H1 (cell line): Measurements from ENCODE around the gene CAMSAP3. TPM values are rescaled to one million over a fixed set of nuclear protein-coding genes. Genes with fewer than 3 reads are reported as not detected.

Source experiments
- CTCF ChIA-PET: fragments of 300-600 bp; sonication (Branson Sonifier 250); formaldehyde crosslinking; loops from one replicate; lab custom pipeline; 2021; ENCODE audit not compliant: partially characterized antibody; lab: Charles Lee
- POLR2A ChIA-PET: fragments of 300-600 bp; sonication (Branson Sonifier 250); formaldehyde crosslinking; loops from one replicate; lab custom pipeline; 2021; ENCODE audit warnings: inconsistent platforms; ENCODE audit not compliant: partially characterized antibody; lab: Charles Lee
- DNase-seq, 2 experiments: peaks; one replicate each; pipeline versions ENCODE4 v3.0.0 to v3.0.0-alpha.2; 2010 to 2022; ENCODE audit warnings: low spot score in 2 of 2, low read depth in 1 of 2, mixed read lengths in 1 of 2
- FAIRE-seq: peaks from 2 replicates; lab custom pipeline; 2011; peaks lifted over from hg19 to GRCh38; lab: Jason Lieb, UNC
- H2AFZ ChIP-seq: 2 replicates; pipeline ENCODE4 v1.8.1; 2012; ENCODE audit warnings: low read length, inconsistent platforms
- H2AK5ac ChIP-seq: 2 replicates; pipeline ENCODE4 v1.6.1; 2013; ENCODE audit warnings: low read depth, low read length
- H2BK120ac ChIP-seq: replicated peaks from 2 replicates; pipeline ENCODE3; 2013; ENCODE audit warnings: low read depth, low read length, inconsistent platforms
- H2BK12ac ChIP-seq: 2 replicates; pipeline ENCODE4 v1.6.1; 2013; ENCODE audit warnings: low read depth, low read length
- H2BK15ac ChIP-seq: 2 replicates; pipeline ENCODE4 v1.6.1; 2013; ENCODE audit warnings: low read length
- H2BK20ac ChIP-seq: 2 replicates; pipeline ENCODE4 v1.6.1; 2013; ENCODE audit warnings: low read length
- H2BK5ac ChIP-seq: 2 replicates; pipeline ENCODE4 v1.6.1; 2013; ENCODE audit warnings: low read depth, low read length
- H3K14ac ChIP-seq: 2 replicates; pipeline ENCODE4 v1.6.1; 2013; ENCODE audit warnings: inconsistent platforms; ENCODE audit not compliant: insufficient read length
- H3K18ac ChIP-seq: 2 replicates; pipeline ENCODE4 v1.6.1; 2013; ENCODE audit warnings: low read length; ENCODE audit errors: extremely low read depth
- H3K23ac ChIP-seq: 2 replicates; pipeline ENCODE4 v1.6.1; 2013; ENCODE audit warnings: inconsistent platforms; ENCODE audit not compliant: insufficient read length
- H3K23me2 ChIP-seq: 2 replicates; pipeline ENCODE4 v1.6.1; 2013; ENCODE audit warnings: low read depth, low read length
- H3K27ac ChIP-seq: 2 replicates; pipeline ENCODE4 v1.6.1; 2011; ENCODE audit warnings: low read depth, low read length, inconsistent platforms
- H3K27me3 ChIP-seq, 4 experiments: replicated peaks in 1 of 4; 1 replicate in 1 of 4; 2 replicates in 3 of 4; pipeline versions ENCODE4 v1.6.1 to v1.8.1; 2011 to 2013; ENCODE audit warnings: low read length in 3 of 4, mild to moderate bottlenecking in 3 of 4, inconsistent platforms in 2 of 4, mixed read lengths in 2 of 4, moderate library complexity in 1 of 4; ENCODE audit not compliant: control insufficient read depth in 3 of 4, insufficient read depth in 3 of 4; ENCODE audit errors: extremely low read depth in 1 of 4
- H3K36me3 ChIP-seq, 4 experiments: 2 replicates each; pipeline versions ENCODE4 v1.6.1 to v1.8.1; 2011 to 2013; ENCODE audit warnings: mild to moderate bottlenecking in 4 of 4, low read length in 3 of 4, moderate library complexity in 2 of 4, control low read depth in 1 of 4, inconsistent platforms in 1 of 4; ENCODE audit not compliant: insufficient read depth in 4 of 4, control insufficient read depth in 2 of 4
- H3K4ac ChIP-seq: replicated peaks from 2 replicates; pipeline ENCODE3; 2013; ENCODE audit warnings: low read length, low read depth, mixed read lengths, inconsistent platforms; ENCODE audit not compliant: insufficient read length
- H3K4me1 ChIP-seq, 4 experiments: replicated peaks in 1 of 4; 1 replicate in 1 of 4; 2 replicates in 3 of 4; pipeline versions ENCODE4 v1.6.1 to v1.8.1; 2011 to 2013; ENCODE audit warnings: low read length in 3 of 4, inconsistent platforms in 2 of 4, mixed read lengths in 1 of 4; ENCODE audit not compliant: insufficient read depth in 4 of 4, control insufficient read depth in 3 of 4
- H3K4me2 ChIP-seq, 2 experiments: 2 replicates each; pipeline versions ENCODE4 v1.6.1 to v1.8.1; 2011 to 2013; ENCODE audit warnings: low read depth in 2 of 2, low read length in 2 of 2, control low read depth in 1 of 2, inconsistent platforms in 1 of 2, mild to moderate bottlenecking in 1 of 2; ENCODE audit not compliant: insufficient read depth in 1 of 2
- H3K4me3 ChIP-seq, 4 experiments: fragments of 200-600, 300-600 bp in 1 of 4; sonication (generic), shearing (Covaris generic), sonication (Bioruptor Twin) in 1 of 4; 2 replicates each; pipeline versions ENCODE4 v1.5.1 to v1.8.1; 2011 to 2016; ENCODE audit warnings: low read length in 4 of 4, low read depth in 3 of 4, control low read depth in 2 of 4, inconsistent platforms in 2 of 4, mild to moderate bottlenecking in 2 of 4, mixed read lengths in 1 of 4, moderate library complexity in 1 of 4; ENCODE audit not compliant: insufficient read depth in 2 of 4; ENCODE audit errors: extremely low read depth in 1 of 4
- H3K56ac ChIP-seq: replicated peaks from 2 replicates; pipeline ENCODE3; 2013; ENCODE audit warnings: low read depth, mild to moderate bottlenecking, mixed read lengths, low read length, inconsistent platforms; ENCODE audit not compliant: insufficient read length
- H3K79me1 ChIP-seq: 2 replicates; pipeline ENCODE4 v1.6.1; 2013; ENCODE audit warnings: low read depth, low read length, control low read depth
- H3K79me2 ChIP-seq, 2 experiments: 2 replicates each; pipeline versions ENCODE4 v1.6.1 to v1.8.1; 2012 to 2013; ENCODE audit warnings: low read length in 2 of 2, mild to moderate bottlenecking in 2 of 2, inconsistent platforms in 1 of 2; ENCODE audit not compliant: insufficient read depth in 2 of 2, control insufficient read depth in 1 of 2
- H3K9ac ChIP-seq, 4 experiments: replicated peaks in 1 of 4; 1 replicate in 1 of 4; 2 replicates in 3 of 4; pipeline versions ENCODE4 v1.6.1 to v1.8.1; 2011 to 2013; ENCODE audit warnings: low read depth in 3 of 4, low read length in 3 of 4, control low read depth in 2 of 4, mild to moderate bottlenecking in 2 of 4, moderate library complexity in 2 of 4, inconsistent platforms in 1 of 4; ENCODE audit errors: extremely low read depth in 1 of 4
- H3K9me3 ChIP-seq, 2 experiments: 2 replicates each; pipeline versions ENCODE4 v1.6.1 to v1.8.1; 2012 to 2013; ENCODE audit warnings: mild to moderate bottlenecking in 2 of 2, moderate library complexity in 2 of 2, control low read depth in 1 of 2, inconsistent platforms in 1 of 2, low read depth in 1 of 2, low read length in 1 of 2, mixed read lengths in 1 of 2; ENCODE audit not compliant: insufficient read depth in 2 of 2
- H4K20me1 ChIP-seq, 2 experiments: replicated peaks in 1 of 2; 2 replicates each; pipeline versions ENCODE3 to v1.8.1; 2011 to 2013; ENCODE audit warnings: inconsistent platforms in 2 of 2, low read length in 2 of 2, mild to moderate bottlenecking in 1 of 2; ENCODE audit not compliant: insufficient read depth in 2 of 2, control insufficient read depth in 1 of 2
- H4K5ac ChIP-seq: 2 replicates; pipeline ENCODE4 v1.6.1; 2013; ENCODE audit warnings: low read length, low read depth, mixed read lengths, inconsistent platforms; ENCODE audit not compliant: insufficient read length
- H4K8ac ChIP-seq: 2 replicates; pipeline ENCODE4 v1.8.0; 2013; ENCODE audit warnings: mild to moderate bottlenecking, moderate library complexity, low read length, inconsistent platforms; ENCODE audit not compliant: insufficient read depth; ENCODE audit errors: extremely low read depth
- H4K91ac ChIP-seq: replicated peaks from 2 replicates; pipeline ENCODE3; 2013; ENCODE audit warnings: low read length, mixed read lengths, inconsistent platforms; ENCODE audit not compliant: insufficient read length
- CEBPB ChIP-seq: IDR thresholded peaks from 2 replicates; pipeline ENCODE4 v1.6.1; 2012; ENCODE audit warnings: low read depth, low read length
- FOSL1 ChIP-seq: IDR thresholded peaks from 2 replicates; pipeline ENCODE4 v1.6.1; 2011; ENCODE audit warnings: mild to moderate bottlenecking, low read depth, low read length, moderate library complexity; ENCODE audit not compliant: insufficient read depth
- JUND ChIP-seq: IDR thresholded peaks from 2 replicates; pipeline ENCODE4 v1.6.1; 2011; ENCODE audit warnings: mild to moderate bottlenecking, improper control_type of control experiment, low read length
- MAFK ChIP-seq: IDR thresholded peaks from 2 replicates; pipeline ENCODE4 v1.6.1; 2012; ENCODE audit warnings: low read depth, mild to moderate bottlenecking, improper control_type of control experiment, low read length
- NANOG ChIP-seq: IDR thresholded peaks from 2 replicates; pipeline ENCODE4 v1.6.1; 2011; ENCODE audit warnings: low read length, low read depth, mild to moderate bottlenecking, inconsistent platforms; ENCODE audit not compliant: insufficient read depth, poor library complexity, severe bottlenecking
- PHF8 ChIP-seq: fragments of 200-600 bp; sonication (generic); conservative IDR thresholded peaks from 2 replicates; pipeline ENCODE4 v1.7.1; 2012; ENCODE audit warnings: low read depth, mild to moderate bottlenecking, inconsistent platforms, low read length, moderate library complexity
- SAP30 ChIP-seq: fragments of 300-600 bp; sonication (generic); IDR thresholded peaks from 2 replicates; pipeline ENCODE4 v1.7.1; 2012; ENCODE audit warnings: low read length, moderate library complexity, mild to moderate bottlenecking, inconsistent platforms; ENCODE audit not compliant: insufficient read depth, insufficient replicate concordance
- TCF12 ChIP-seq: IDR thresholded peaks from 2 replicates; pipeline ENCODE4 v1.6.1; 2011; ENCODE audit warnings: low read depth, mild to moderate bottlenecking, low read length
- ZNF274 ChIP-seq: IDR thresholded peaks from 2 replicates; pipeline ENCODE4 v1.7.0; 2012; ENCODE audit warnings: low read length, borderline replicate concordance; ENCODE audit errors: extremely low read depth
- WGBS, 2 experiments: shearing (Covaris generic) in 1 of 2; methylation state at CpG; one replicate each; pipeline versions ENCODE4 v1.1.6 to v1.1.7; 2013 to 2015; ENCODE audit warnings: low lambda C conversion rate in 2 of 2, mixed read lengths in 2 of 2, inconsistent platforms in 1 of 2, low coverage in 1 of 2, missing lambda C conversion rate in 1 of 2; ENCODE audit not compliant: insufficient replicate concordance in 2 of 2, insufficient coverage in 1 of 2, insufficient read length in 1 of 2; ENCODE audit errors: extremely low coverage in 1 of 2, missing lambda C conversion rate in 1 of 2; 5-methylcytosine and 5-hydroxymethylcytosine counted together
- polyA plus RNA-seq, 7 experiments: library from polyadenylated mRNA; depleted of rRNA in 3 of 7; stranded (reverse) in 5 of 7; unstranded in 2 of 7; fragments of >200 nt in 5 of 7; fragments of 200-250 nt in 2 of 7; gene quantifications; 1 replicate in 5 of 7; 2 replicates in 1 of 7; 4 replicates in 1 of 7; pipeline versions ENCODE4 v1.2.1 to v1.2.3, GENCODE V29; 2011 to 2013; ENCODE audit warnings: missing spikeins in 2 of 7, mixed read lengths in 2 of 7
- total RNA-seq: library from RNA; stranded (reverse); fragmentation: NEBNext Ultra II Directional; extraction: Animal tissue kit (Norgen Biotek cat#: 25700); gene quantifications from 2 replicates; pipeline ENCODE4 v1.2.1, GENCODE V29; 2021

Gene CAMSAP3
- total and polyA plus RNA-seq, 2 of the 8 experiments (the other 6 are each of a cell fraction or from before 2014, with no cell fraction given) = 11.4 to 30.4 TPM

DNA sequence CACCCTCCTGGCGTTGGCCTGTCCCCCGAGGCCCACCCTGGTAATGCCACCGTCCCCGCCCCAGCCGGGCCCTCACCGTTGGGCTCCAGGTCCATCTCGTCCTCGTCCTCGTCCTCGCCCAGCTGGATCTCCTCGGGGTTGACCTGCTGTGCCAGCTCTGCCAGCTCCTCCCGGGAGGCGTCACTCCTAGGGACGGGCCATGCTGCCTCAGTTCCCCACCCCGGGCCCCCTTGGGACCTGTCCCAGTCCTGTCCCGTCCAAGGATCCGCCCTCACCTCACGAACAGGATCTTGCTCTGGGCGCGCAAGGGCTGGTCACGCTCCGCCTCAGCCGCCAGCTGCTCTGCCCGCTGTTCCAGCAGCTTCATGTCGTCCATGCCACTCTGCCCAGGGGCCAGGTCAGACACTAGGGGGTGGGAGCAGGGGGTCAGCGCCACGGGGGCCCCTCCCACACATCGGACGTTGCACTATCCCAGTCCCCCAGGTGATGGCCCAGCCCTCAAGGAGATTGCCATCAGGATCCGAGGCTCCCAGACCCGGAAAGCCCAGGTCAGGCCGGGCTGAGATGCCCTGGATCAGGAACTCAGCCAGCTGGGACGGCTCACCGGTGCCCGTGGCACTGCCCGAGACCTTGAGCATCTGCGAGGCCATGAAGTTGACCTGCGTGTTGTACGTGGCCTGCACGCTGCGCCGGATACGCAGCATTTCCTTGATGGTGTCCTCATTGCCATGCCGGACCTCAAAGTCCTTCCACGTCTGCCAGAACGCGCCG lies 24.2 kb downstream of the CAMSAP3 start:
- POLR2A ChIA-PET = interaction anchor here (0.9 to 4.3 kb wide), 7 partner anchors 8 to 52 kb away, joined by 3 to 29 read pairs (median 5); partner anchors contain the start of genes PET100 and XAB2
- no peaks in the 10 kb centered on the region; the same call in 1 of the 2 replicates for H3K79me1 ChIP-seq
- DNase-seq (no peak), FAIRE-seq (no peak)
- no peak overlapping the region for H4K91ac ChIP-seq
- no peaks in the 10 kb centered on the region for H3K27me3 ChIP-seq
- no peak overlapping the region for H3K23ac ChIP-seq
- H2BK5ac ChIP-seq = no peak overlapping the region
- no peak overlapping the region for H4K8ac ChIP-seq
- H3K23me2 ChIP-seq = no peaks in the 10 kb centered on the region
- peaks cover 7 to 14% of the 10 kb centered on the region in 2 experiments for H4K20me1 ChIP-seq
- WGBS, 2 experiments = 90% methylated on average over 21 of the region's 48 CpGs; no CpG with 5 or more reads in 1 of the 2 experiments
- no peak overlapping the region for H4K5ac ChIP-seq
- H2BK12ac ChIP-seq = no peak overlapping the region
- H3K27ac ChIP-seq = no peak overlapping the region
- no peak overlapping the region for H2AK5ac ChIP-seq
- no peak overlapping the region for H3K9ac ChIP-seq
- CTCF ChIA-PET = interaction anchor here (0.7 to 1.5 kb wide), 3 partner anchors 10 to 180 kb away, joined by 3 read pairs; no protein-coding TSS in a partner anchor
- H3K18ac ChIP-seq = no peak overlapping the region
- H3K14ac ChIP-seq = no peak overlapping the region
- peaks cover 8 to 54% (median 23%) of the 10 kb centered on the region in 4 experiments; a peak in 6 of 8 replicates for H3K36me3 ChIP-seq
- H2BK15ac ChIP-seq = no peak overlapping the region
- H2BK20ac ChIP-seq = no peak overlapping the region
- no peaks in the 10 kb centered on the region for H3K79me2 ChIP-seq
- H3K4me1 ChIP-seq = no peaks in the 10 kb centered on the region
- no peaks in the 10 kb centered on the region for H3K9me3 ChIP-seq
- H2BK120ac ChIP-seq = no peak overlapping the region
- H2AFZ ChIP-seq = no peak overlapping the region
- H3K4ac ChIP-seq = no peak overlapping the region
- H3K56ac ChIP-seq = no peak overlapping the region
- H3K4me3 ChIP-seq = no peak overlapping the region
- no peak overlapping the region for H3K4me2 ChIP-seq
- TF ChIP-seq FOSL1 = no peak
- TF ChIP-seq TCF12 = no peak
- no peak for TF ChIP-seq ZNF274
- no peak for TF ChIP-seq NANOG
- no peak for TF ChIP-seq CEBPB
- no peak for TF ChIP-seq SAP30
- TF ChIP-seq MAFK = no peak
- no peak for TF ChIP-seq JUND
- no peak for TF ChIP-seq PHF8
